Measurements from ENCODE around the gene GALNT16. TPM values are rescaled to one million over a fixed set of nuclear protein-coding genes. Genes with fewer than 3 reads are reported as not detected.

GALNT16 gene
- total and polyA plus RNA-seq, 7 donors: 2.4 to 20.5 (median 5.3) TPM; not detected in 1

DNA sequence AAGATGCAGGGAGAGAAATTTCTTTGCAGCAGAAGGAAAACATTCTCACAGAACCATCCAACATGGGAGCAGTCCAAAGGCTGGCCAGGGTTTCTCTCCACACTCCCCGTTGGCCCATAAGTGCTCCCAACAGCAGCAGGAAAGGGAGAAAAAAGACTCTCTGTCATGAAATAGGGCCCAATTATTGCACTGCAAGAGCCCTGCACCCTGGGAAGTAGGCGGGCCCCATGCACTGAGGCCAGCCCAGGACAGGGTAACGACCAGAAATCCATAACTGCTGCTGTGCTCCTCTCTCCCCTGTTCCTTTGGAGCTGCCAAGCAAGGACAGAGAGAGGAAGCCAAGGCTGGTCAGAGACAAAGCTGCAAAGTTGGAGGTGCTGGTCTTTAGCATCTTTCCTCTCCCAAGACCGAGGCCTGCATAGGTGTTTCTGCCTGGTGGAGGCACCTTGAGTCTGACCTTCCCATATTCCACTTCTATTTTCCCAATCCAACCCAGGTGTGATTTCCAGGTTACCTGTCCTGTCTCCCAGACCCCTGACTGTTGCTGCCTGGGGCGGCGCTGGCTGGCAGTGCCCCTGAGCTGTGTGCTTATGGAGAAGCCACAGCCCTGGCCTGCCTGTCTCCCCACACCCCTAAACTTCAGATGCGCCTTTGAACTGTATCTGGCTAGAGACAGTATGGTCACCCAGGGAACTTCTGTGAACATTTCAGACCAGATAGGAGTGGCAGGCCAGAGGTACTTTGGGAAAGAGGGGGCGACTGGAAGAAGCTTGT, 6.8 kb downstream of the GALNT16 start:
- TF ChIP-seq, protein P1, sequence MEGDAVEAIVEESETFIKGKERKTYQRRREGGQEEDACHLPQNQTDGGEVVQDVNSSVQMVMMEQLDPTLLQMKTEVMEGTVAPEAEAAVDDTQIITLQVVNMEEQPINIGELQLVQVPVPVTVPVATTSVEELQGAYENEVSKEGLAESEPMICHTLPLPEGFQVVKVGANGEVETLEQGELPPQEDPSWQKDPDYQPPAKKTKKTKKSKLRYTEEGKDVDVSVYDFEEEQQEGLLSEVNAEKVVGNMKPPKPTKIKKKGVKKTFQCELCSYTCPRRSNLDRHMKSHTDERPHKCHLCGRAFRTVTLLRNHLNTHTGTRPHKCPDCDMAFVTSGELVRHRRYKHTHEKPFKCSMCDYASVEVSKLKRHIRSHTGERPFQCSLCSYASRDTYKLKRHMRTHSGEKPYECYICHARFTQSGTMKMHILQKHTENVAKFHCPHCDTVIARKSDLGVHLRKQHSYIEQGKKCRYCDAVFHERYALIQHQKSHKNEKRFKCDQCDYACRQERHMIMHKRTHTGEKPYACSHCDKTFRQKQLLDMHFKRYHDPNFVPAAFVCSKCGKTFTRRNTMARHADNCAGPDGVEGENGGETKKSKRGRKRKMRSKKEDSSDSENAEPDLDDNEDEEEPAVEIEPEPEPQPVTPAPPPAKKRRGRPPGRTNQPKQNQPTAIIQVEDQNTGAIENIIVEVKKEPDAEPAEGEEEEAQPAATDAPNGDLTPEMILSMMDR (IDR thresholded peaks at IDR 0.05): no peak
- TF ChIP-seq POLR2A (IDR thresholded peaks at IDR 0.05) (no peak), EP300 (IDR thresholded peaks at IDR 0.05) (no peak), POLR2AphosphoS5 (IDR thresholded peaks at IDR 0.05) (no peak)
- H3K4me3 ChIP-seq: no peak overlapping the region
- intact Hi-C loops (cut with DNase I): no loop called here
- peaks cover 0 to 4% (median 0%) of the 10 kb centered on the region in 3 donors for H3K27me3 ChIP-seq
- no peak overlapping the region for H3K27ac ChIP-seq
- H3K36me3 ChIP-seq: no peaks in the 10 kb centered on the region
- H3K9me3 ChIP-seq: no peaks in the 10 kb centered on the region
- WGBS, 2 donors: 89 to 91% methylated on average over 8 of the region's 8 CpGs
- H3K4me1 ChIP-seq: peaks cover 0 to under 1% (median under 1%) of the 10 kb centered on the region in 4 donors
- no peak for DNase-seq

DNA sequence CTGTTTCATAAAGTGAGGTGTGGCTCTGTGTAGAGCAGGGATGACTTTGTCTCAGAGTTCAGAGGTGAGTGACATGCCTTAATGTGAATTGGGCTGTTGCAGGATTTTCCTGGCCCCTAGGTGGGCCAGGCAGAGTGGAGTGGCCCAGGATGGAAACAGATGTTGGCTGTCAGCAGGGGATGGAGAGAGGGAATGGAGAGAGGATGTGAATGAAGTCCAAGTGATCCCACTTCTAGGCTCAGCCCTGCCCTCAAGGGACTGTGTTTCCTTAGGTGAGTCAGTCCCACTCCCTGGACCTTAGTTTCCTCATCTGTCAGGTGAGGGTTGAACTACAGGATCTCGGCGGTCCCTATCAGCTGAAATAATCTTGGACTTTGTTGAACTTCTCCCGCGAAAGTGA, 7.5 kb downstream of the GALNT16 start:
- DNase-seq: no peak
- TF ChIP-seq, protein P1 (IDR thresholded peaks at IDR 0.05): no peak
- TF ChIP-seq EP300 (IDR thresholded peaks at IDR 0.05): no peak
- no peak for TF ChIP-seq POLR2AphosphoS5 (IDR thresholded peaks at IDR 0.05)
- no peak for TF ChIP-seq POLR2A (IDR thresholded peaks at IDR 0.05)
- H3K4me1 ChIP-seq: no peaks in the 10 kb centered on the region
- intact Hi-C loops (cut with DNase I): no loop called here
- no peak overlapping the region for H3K27ac ChIP-seq
- H3K27me3 ChIP-seq: no peaks in the 10 kb centered on the region
- H3K4me3 ChIP-seq: no peak overlapping the region
- H3K9me3 ChIP-seq: no peaks in the 10 kb centered on the region
- 92 to 95% methylated on average over 4 of the region's 4 CpGs for WGBS, 2 donors
- no peaks in the 10 kb centered on the region for H3K36me3 ChIP-seq

DNA sequence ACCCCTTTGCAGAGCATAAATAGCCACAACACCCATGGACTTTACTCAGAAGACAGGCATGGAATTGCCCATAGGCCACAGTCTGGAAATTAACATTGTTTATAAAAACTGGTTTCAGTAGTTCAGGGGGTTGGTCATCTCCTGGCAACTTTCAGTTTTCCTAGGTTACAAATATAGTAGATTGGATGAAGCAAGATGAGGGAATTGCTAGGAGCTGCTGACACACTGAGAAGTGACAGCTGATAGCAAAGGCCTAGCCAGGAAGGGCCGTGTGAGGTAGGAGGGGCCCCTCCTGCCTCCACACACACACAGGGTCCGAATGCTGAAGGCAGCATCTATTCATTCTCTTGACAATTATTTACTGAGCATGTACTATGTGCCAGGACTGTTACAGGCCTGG, 8.3 kb downstream of the GALNT16 start:
- WGBS, 2 donors: 75 to 80% methylated on average over 2 of the region's 2 CpGs
- no peaks in the 10 kb centered on the region for H3K36me3 ChIP-seq
- no peak for DNase-seq
- intact Hi-C loops (cut with DNase I): no loop called here
- no peaks in the 10 kb centered on the region for H3K4me1 ChIP-seq
- H3K9me3 ChIP-seq: no peaks in the 10 kb centered on the region
- no peak overlapping the region for H3K27ac ChIP-seq
- TF ChIP-seq POLR2AphosphoS5 (IDR thresholded peaks at IDR 0.05) (no peak), EP300 (IDR thresholded peaks at IDR 0.05) (no peak), POLR2A (IDR thresholded peaks at IDR 0.05) (no peak)
- TF ChIP-seq, protein P1 (IDR thresholded peaks at IDR 0.05): no peak
- no peaks in the 10 kb centered on the region for H3K27me3 ChIP-seq
- no peak overlapping the region for H3K4me3 ChIP-seq

DNA sequence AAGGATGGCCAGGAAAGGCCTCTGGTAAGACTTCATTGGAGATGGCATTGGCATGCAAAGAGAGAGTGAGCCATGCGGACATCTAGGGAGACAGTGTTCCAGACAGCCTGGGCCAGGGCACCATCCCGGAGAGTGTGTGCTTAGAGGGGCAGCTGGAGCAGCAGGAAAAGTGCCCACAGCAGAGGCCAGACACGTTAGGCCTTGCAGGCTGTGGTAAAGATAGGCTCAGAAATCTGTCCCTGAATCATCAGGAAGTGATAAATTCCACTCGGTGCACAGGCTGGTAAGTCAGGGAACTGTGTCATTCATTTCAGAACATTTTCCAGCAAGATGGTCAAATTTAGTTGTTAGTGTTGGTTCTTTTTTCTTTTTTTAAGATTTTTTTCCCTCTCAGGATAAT, 8.8 kb downstream of the GALNT16 start:
- H3K27me3 ChIP-seq: no peaks in the 10 kb centered on the region
- peaks cover 0 to 2% (median 0%) of the 10 kb centered on the region in 4 donors for H3K4me1 ChIP-seq
- DNase-seq: no peak
- H3K36me3 ChIP-seq: no peaks in the 10 kb centered on the region
- no peak overlapping the region for H3K4me3 ChIP-seq
- TF ChIP-seq EP300 (IDR thresholded peaks at IDR 0.05): no peak
- no peak for TF ChIP-seq POLR2A (IDR thresholded peaks at IDR 0.05)
- TF ChIP-seq POLR2AphosphoS5 (IDR thresholded peaks at IDR 0.05): no peak
- TF ChIP-seq, protein P1 (IDR thresholded peaks at IDR 0.05): no peak
- intact Hi-C loops (cut with DNase I): no loop called here
- WGBS, 2 donors: 67 to 76% methylated on average over 4 of the region's 4 CpGs
- no peak overlapping the region for H3K27ac ChIP-seq
- H3K9me3 ChIP-seq: no peaks in the 10 kb centered on the region
